H1 (cell line): ENCODE results near the gene DTNB.

Experiments
- EP300 ChIP-seq, 2 experiments: IDR thresholded peaks; 1 replicate in 1 of 2; 2 replicates in 1 of 2; pipeline ENCODE4 v1.6.1; 2011 to 2012; ENCODE audit warnings: low read depth in 2 of 2, low read length in 2 of 2, mild to moderate bottlenecking in 2 of 2, borderline replicate concordance in 1 of 2, inconsistent platforms in 1 of 2, moderate library complexity in 1 of 2
- FOSL1 ChIP-seq: IDR thresholded peaks from 2 replicates; pipeline ENCODE4 v1.6.1; 2011; ENCODE audit warnings: mild to moderate bottlenecking, low read depth, low read length, moderate library complexity; ENCODE audit not compliant: insufficient read depth
- POLR2A ChIP-seq, 2 experiments: IDR thresholded peaks; 1 replicate in 1 of 2; 2 replicates in 1 of 2; pipeline ENCODE4 v1.6.1; 2011; ENCODE audit warnings: low read depth in 2 of 2, low read length in 2 of 2, mild to moderate bottlenecking in 2 of 2; ENCODE audit errors: control extremely low read depth in 1 of 2
- POLR2AphosphoS5 ChIP-seq: IDR thresholded peaks from 2 replicates; pipeline ENCODE4 v1.6.1; 2011; ENCODE audit warnings: low read depth, low read length
- RXRA ChIP-seq: IDR thresholded peaks from 2 replicates; pipeline ENCODE4 v1.6.1; 2011; ENCODE audit warnings: low read depth, mild to moderate bottlenecking, low read length, moderate library complexity; ENCODE audit not compliant: insufficient read depth
- SRF ChIP-seq: IDR thresholded peaks from 2 replicates; pipeline ENCODE4 v1.6.1; 2011; ENCODE audit warnings: mild to moderate bottlenecking, low read depth, low read length, moderate library complexity
- TAF1 ChIP-seq: IDR thresholded peaks from 2 replicates; pipeline ENCODE4 v1.6.1; 2011; ENCODE audit warnings: mild to moderate bottlenecking, low read depth, low read length
- TAF7 ChIP-seq: optimal IDR thresholded peaks from 2 replicates; pipeline ENCODE3; 2011; ENCODE audit warnings: low read depth, mild to moderate bottlenecking, inconsistent platforms, low read length, moderate library complexity, borderline replicate concordance
- TBP ChIP-seq: IDR thresholded peaks from 2 replicates; pipeline ENCODE4 v1.6.1; 2011; ENCODE audit warnings: low read depth, low read length, improper control_type of control experiment
- TCF12 ChIP-seq: IDR thresholded peaks from 2 replicates; pipeline ENCODE4 v1.6.1; 2011; ENCODE audit warnings: low read depth, mild to moderate bottlenecking, low read length
- TF ChIP-seq, protein P1 (sequence below), 3 experiments: IDR thresholded peaks; 1 replicate in 2 of 3; 2 replicates in 1 of 3; pipeline versions ENCODE4 v1.5.1 to v1.6.1; 2011; ENCODE audit warnings: low read length in 3 of 3, mild to moderate bottlenecking in 3 of 3, inconsistent platforms in 2 of 3, low read depth in 1 of 3, moderate library complexity in 1 of 3; ENCODE audit not compliant: insufficient read depth in 1 of 3; ENCODE audit errors: control extremely low read depth in 1 of 3
- TF ChIP-seq, protein P2 (sequence below): IDR thresholded peaks from 2 replicates; pipeline ENCODE4 v1.6.1; 2011; ENCODE audit warnings: low read length, improper control_type of control experiment
- TF ChIP-seq, protein P3 (sequence below): IDR thresholded peaks from 2 replicates; pipeline ENCODE4 v1.6.1; 2012; ENCODE audit warnings: inconsistent platforms

DNA sequence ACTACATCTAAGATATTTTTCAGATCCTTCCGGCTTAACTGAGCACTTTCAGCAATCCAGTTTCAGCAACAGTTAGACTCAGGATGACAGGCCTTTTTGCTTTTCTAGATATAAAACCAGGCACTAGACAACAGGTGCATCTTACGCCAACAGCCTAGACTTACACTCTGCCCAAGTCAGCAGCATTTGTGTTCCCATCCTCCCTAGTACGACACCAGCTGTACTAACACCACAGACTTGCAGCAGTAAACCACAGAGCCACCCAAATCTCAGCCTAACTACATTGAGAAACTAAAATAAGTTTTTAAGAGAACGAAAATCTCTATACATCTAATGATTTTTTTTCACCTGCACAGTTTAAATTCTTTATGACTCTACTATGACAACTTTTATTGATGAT, 241.8 kb downstream of the DTNB start:
- TF ChIP-seq, protein P1, sequence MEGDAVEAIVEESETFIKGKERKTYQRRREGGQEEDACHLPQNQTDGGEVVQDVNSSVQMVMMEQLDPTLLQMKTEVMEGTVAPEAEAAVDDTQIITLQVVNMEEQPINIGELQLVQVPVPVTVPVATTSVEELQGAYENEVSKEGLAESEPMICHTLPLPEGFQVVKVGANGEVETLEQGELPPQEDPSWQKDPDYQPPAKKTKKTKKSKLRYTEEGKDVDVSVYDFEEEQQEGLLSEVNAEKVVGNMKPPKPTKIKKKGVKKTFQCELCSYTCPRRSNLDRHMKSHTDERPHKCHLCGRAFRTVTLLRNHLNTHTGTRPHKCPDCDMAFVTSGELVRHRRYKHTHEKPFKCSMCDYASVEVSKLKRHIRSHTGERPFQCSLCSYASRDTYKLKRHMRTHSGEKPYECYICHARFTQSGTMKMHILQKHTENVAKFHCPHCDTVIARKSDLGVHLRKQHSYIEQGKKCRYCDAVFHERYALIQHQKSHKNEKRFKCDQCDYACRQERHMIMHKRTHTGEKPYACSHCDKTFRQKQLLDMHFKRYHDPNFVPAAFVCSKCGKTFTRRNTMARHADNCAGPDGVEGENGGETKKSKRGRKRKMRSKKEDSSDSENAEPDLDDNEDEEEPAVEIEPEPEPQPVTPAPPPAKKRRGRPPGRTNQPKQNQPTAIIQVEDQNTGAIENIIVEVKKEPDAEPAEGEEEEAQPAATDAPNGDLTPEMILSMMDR (IDR thresholded peaks at IDR 0.05; ENCODE audit: control extremely low read depth in 1 of 3, insufficient read depth in 1 of 3, low read depth in 1 of 3, low read length in 3 of 3): no peak
- no peak for TF ChIP-seq TAF7
- no peak for TF ChIP-seq FOSL1
- TF ChIP-seq POLR2A (IDR thresholded peaks at IDR 0.05; ENCODE audit: control extremely low read depth in 1 of 2, low read depth in 2 of 2, low read length in 2 of 2): no peak
- TF ChIP-seq TCF12: no peak
- no peak for TF ChIP-seq RXRA
- TF ChIP-seq, protein P2, sequence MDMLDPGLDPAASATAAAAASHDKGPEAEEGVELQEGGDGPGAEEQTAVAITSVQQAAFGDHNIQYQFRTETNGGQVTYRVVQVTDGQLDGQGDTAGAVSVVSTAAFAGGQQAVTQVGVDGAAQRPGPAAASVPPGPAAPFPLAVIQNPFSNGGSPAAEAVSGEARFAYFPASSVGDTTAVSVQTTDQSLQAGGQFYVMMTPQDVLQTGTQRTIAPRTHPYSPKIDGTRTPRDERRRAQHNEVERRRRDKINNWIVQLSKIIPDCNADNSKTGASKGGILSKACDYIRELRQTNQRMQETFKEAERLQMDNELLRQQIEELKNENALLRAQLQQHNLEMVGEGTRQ: no peak
- no peak for TF ChIP-seq SRF
- no peak for TF ChIP-seq TAF1
- TF ChIP-seq, protein P3, sequence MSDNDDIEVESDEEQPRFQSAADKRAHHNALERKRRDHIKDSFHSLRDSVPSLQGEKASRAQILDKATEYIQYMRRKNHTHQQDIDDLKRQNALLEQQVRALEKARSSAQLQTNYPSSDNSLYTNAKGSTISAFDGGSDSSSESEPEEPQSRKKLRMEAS: no peak
- TF ChIP-seq POLR2AphosphoS5: no peak
- no peak for TF ChIP-seq EP300 (IDR thresholded peaks at IDR 0.05; ENCODE audit: borderline replicate concordance in 1 of 2, low read depth in 2 of 2, low read length in 2 of 2)
- TF ChIP-seq TBP: no peak
